LNCaP clone FGC (cell line): ENCODE data around the gene TMEM161A.

Source experiments
- DNase-seq: peaks from one replicate; pipeline ENCODE4 v3.0.0-alpha.2; 2011; ENCODE audit warnings: low read depth
- H3K4me3 ChIP-seq: 2 replicates; pipeline ENCODE4 v1.5.1; 2011; ENCODE audit warnings: mild to moderate bottlenecking, low read depth, low read length, control low read depth
- CTCF ChIP-seq: IDR thresholded peaks from 2 replicates; pipeline ENCODE4 v1.5.1; 2012; ENCODE audit warnings: mild to moderate bottlenecking; ENCODE audit not compliant: control insufficient read depth, insufficient read depth; ENCODE audit errors: extremely low read depth

The TMEM161A gene

GRCh38 chr19:19087676-19088075 lies 50.6 kb downstream of the TMEM161A start:
- no peak overlapping the region for H3K4me3 ChIP-seq
- DNase-seq, result no peak
- no peak for TF ChIP-seq CTCF

GRCh38 chr19:19083413-19084178 lies 54.7 kb downstream of the TMEM161A start:
- H3K4me3 ChIP-seq, result no peak overlapping the region
- no peak for TF ChIP-seq CTCF
- DNase-seq, result no peak

GRCh38 chr19:19081642-19082151 lies 56.6 kb downstream of the TMEM161A start:
- DNase-seq, result no peak
- TF ChIP-seq CTCF, result no peak
- no peak overlapping the region for H3K4me3 ChIP-seq

DNA sequence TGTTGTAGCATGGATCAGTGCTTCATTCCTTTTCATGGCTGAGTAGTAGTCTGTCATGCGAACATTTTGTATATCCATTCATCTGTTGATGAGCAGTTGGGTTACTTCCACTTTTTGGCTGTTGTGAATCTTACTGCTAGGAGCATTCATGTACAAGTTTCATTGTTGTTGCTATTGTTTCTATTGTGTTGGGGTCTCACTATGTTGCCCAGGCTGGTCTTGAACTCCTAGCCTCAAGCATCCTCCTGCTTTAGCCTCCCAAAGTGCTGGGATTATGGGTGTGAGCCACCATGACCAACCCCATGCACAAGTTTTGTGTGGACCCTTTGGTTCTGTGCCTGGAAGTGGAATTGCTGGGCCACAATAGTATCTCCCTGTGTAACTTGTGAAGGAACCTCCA lies 58.7 kb downstream of the TMEM161A start:
- H3K4me3 ChIP-seq, result no peak overlapping the region
- DNase-seq, result no peak
- no peak for TF ChIP-seq CTCF

DNA sequence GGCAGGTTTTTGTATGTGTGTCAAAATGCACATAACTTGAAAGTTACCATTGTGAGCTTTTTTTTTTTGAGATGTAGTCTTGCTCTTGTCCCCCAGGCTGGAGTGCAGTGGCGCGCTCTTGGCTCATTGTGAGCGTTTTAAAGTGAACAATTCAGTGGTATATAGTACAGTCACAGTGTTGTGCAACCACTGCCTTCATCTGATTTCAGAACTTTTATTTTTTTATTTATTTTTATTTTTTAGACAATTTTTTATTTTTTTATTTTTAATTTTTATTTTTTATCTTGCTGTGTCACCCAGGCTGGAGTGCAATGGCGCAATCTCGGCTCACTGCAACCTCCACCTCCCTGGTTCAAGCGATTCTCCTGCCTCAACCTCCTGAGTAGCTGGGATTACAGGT lies 59.5 kb downstream of the TMEM161A start:
- TF ChIP-seq CTCF, result no peak
- no peak for DNase-seq
- H3K4me3 ChIP-seq, result no peak overlapping the region

DNA sequence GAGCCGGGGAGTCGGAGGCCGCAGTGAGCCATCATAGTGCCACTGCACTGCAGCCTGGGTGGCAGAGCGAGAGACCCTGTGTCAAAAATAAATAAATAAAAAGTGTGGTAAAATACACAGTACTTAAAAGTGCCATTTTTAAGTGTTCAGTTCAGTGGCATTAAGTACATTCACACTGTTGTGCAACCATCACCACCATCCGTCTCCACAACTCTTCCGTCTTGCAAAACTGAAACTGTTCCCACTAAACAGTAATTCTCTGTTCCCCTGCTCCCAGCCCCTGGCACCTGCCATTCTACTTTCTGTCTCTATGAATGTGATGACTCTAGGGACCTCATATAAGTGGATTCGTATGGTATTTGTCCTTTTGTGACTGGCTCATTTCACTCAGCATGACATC lies 61.2 kb downstream of the TMEM161A start:
- no peak overlapping the region for H3K4me3 ChIP-seq
- no peak for TF ChIP-seq CTCF
- DNase-seq, result no peak

- no peak for TF ChIP-seq CTCF
- DNase-seq, result no peak
- no peak overlapping the region for H3K4me3 ChIP-seq
These were observed 61.8 kb downstream of the TMEM161A start for GRCh38 chr19:19076476-19076875.
